Medulla oblongata (tissue), 1 donor: Measurements from ENCODE around the gene KCNH2.
"Not testable (repeated sequence)": the region's sequence is repeated elsewhere in the genome, so short reads cannot be mapped to it uniquely, and the experiment has no call there.

Experiments used
- DNase-seq: peaks from one replicate; pipeline ENCODE4 v3.0.0-alpha.2; 2015; ENCODE audit errors: extremely low spot score

The KCNH2 gene

GRCh38 chr7:151011616-151012015 is 33.5 kb upstream of the KCNH2 start:
- DNase-seq = not testable (repeated sequence)

- DNase-seq = no peak
These were observed 32.9 kb upstream of the KCNH2 start for GRCh38 chr7:151011097-151011409.

GRCh38 chr7:151010307-151011096 is 32.4 kb upstream of the KCNH2 start:
- no peak for DNase-seq

GRCh38 chr7:151010037-151010306 is 31.9 kb upstream of the KCNH2 start:
- no peak for DNase-seq

DNA sequence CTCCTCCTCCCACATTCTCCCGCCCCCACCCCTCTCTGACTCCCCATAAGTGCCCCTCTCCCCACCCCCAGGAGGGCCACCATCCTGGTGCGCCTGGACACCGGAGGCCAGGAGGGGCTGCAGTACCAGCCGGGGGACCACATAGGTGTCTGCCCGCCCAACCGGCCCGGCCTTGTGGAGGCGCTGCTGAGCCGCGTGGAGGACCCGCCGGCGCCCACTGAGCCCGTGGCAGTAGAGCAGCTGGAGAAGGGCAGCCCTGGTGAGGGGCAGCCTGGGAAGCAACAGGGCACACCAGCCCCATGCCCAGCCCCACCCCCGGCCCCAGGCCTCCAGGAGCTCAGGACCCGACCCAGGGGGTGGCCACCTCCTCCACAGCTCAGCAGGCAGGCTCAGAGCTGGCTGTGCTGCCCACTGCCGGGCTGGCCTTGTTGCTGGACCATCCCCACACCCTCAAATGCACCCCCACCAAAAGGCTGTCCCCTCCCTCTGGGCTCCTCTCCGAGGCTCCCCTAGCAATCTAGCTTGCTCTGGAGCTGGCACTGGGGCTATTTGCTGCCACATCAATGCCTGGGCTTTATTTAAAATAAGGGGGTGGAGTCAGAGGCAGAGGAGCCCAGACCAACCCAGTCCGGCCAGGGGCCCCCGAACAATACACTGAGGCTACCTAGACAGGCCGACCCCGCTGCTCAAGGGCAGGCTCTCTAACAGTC is 31.4 kb upstream of the KCNH2 start:
- no peak for DNase-seq

DNA sequence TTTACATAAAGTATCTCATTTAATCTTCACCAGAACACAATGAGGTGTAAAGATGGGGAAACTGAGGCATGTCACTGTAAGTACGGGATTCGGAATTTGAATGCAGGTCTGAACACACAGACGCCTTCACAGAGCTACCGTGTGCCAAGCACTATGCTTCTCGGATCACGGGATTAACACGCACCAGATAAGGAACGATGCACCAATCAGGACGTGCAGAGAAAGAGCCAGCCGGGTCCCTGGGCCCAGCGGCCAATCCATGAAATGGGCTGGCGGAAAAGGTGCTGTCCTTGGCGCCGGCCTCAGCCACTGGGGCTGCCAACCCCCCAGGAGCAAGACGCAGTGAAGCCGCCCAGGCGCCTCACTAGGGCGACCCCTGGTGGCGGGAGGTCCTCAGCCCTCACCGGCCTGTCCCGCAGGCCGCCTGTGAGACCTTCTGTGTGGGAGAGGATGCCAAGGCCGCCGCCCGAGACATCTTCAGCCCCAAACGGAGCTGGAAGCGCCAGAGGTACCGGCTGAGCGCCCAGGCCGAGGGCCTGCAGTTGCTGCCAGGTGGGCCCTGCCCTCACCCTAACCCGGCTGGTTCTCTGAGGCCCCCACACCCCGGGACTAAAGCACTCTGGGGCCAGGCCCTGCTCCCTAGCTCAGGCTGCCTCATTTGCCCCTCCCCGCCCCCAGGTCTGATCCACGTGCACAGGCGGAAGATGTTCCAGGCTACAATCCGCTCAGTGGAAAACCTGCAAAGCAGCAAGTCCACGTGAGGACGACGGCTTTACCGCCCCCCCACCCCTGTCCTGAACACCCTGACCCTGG is 30.6 kb upstream of the KCNH2 start:
- DNase-seq = no peak

- no peak for DNase-seq
These were observed 30.0 kb upstream of the KCNH2 start for GRCh38 chr7:151008143-151008510.

DNA sequence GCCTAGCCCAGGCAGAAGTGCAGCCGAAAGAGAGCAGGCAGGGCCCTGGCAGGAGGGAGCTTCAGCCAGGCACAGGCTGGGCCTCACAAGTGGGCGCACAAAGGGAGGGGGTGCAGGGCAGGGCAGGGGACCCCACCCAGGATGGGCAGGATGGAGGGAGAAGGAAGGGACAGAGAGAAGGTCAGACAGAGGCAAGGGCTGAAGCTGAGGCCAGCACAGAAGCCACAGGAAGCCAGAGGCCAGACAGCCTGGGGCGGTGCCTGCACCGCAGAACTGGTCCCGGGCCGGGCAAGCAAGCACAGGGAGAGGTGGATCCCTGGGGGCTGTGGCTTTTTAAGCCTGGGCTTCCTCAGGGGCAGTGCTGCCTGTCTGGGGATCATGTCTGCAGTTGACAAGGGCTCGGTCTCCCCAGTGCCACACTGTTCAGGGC is 29.4 kb upstream of the KCNH2 start:
- DNase-seq = no peak

GRCh38 chr7:151006590-151007300 is 28.6 kb upstream of the KCNH2 start:
- no peak for DNase-seq

GRCh38 chr7:151005566-151005965 is 27.4 kb upstream of the KCNH2 start:
- no peak for DNase-seq

- no peak for DNase-seq
These were observed 25.5 kb upstream of the KCNH2 start for GRCh38 chr7:151003572-151003971.

DNA sequence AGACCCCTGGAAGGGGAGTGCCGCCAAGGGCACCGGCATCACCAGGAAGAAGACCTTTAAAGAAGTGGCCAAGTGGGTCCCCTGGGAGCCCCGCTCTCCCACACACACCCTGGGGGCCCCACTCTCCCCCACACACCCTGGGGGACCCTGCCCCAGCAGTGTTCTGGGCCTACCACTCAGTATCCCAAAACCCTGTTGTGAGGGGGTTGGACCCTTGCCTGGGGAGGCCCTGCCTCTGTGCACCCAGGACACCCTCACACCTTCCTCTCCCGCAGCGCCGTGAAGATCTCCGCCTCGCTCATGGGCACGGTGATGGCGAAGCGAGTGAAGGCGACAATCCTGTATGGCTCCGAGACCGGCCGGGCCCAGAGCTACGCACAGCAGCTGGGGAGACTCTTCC is 23.4 kb upstream of the KCNH2 start:
- no peak for DNase-seq

DNA sequence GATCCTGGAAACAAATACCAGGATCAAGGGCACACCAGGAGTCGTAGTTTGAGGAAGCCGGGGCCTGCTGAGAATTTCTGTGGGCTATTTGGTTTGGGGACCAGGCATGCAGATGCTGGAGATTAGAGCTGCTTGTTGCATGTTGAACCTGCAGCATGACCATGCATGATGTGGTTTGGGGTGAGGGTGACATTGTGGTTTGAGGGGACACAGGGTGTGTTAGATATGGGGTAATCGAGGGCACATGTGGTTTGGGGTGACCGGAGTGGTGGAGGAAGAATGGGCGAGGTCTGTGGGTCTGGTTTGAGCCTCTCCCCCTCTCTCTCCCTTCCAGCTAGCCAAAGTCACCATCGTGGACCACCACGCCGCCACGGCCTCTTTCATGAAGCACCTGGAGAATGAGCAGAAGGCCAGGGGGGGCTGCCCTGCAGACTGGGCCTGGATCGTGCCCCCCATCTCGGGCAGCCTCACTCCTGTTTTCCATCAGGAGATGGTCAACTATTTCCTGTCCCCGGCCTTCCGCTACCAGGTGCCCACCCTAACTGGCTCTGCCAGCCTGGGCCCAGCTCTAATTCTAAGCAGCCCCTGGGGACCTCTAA is 22.9 kb upstream of the KCNH2 start:
- DNase-seq = no peak

GRCh38 chr7:150999497-151000230 is 21.5 kb upstream of the KCNH2 start:
- DNase-seq = no peak

DNA sequence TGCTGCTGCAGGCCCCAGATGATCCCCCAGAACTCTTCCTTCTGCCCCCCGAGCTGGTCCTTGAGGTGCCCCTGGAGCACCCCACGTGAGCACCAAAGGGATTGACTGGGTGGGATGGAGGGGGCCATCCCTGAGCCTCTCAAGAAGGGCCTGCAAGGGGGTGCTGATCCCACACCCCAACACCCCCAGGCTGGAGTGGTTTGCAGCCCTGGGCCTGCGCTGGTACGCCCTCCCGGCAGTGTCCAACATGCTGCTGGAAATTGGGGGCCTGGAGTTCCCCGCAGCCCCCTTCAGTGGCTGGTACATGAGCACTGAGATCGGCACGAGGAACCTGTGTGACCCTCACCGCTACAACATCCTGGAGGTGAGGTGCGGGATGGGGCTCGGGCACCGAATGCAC is 20.9 kb upstream of the KCNH2 start:
- DNase-seq = no peak

GRCh38 chr7:150998341-150998740 is 20.2 kb upstream of the KCNH2 start:
- DNase-seq = no peak

GRCh38 chr7:150997817-150998216 is 19.7 kb upstream of the KCNH2 start:
- no peak for DNase-seq

DNA sequence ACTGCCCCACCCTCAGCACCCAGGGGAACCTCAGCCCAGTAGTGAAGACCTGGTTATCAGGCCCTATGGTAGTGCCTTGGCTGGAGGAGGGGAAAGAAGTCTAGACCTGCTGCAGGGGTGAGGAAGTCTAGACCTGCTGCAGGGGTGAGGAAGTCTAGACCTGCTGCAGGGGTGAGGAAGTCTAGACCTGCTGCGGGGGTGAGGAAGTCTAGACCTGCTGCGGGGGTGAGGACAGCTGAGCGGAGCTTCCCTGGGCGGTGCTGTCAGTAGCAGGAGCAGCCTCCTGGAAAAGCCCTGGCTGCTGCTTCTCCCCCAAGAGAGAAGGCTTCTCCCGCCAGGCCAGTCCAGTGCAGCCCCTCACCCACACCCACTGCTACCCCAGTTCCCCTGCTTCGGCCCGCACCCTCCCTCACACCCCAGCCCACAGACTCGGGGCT is 19.0 kb upstream of the KCNH2 start:
- no peak for DNase-seq

- no peak for DNase-seq
These were observed 18.4 kb upstream of the KCNH2 start for GRCh38 chr7:150996376-150997074.

- no peak for DNase-seq
These were observed 16.9 kb upstream of the KCNH2 start for GRCh38 chr7:150994838-150995510.
